ENCODE measurements around the gene ADAMTS17.

DNA sequence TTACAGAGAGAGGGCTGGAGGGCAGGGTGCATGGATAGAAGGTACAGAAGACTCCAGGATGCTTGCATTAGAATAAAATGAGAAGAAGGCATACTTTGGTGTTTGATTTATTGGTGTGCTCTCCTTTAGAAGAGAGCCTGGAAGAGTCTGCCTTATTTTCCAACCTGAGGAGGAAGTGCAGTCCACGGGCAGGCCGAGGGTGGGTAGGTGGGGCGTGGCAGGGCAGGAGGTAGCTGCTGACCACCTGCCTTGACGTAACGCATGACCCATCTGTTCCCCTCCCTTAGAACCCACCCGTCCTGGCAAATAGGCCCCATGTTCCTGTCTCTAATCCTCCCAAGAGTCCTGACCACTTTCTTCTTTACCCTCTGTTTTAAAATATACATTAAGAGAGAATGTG, 386.2 kb downstream of the ADAMTS17 start:
- TF ChIP-seq EZH2phosphoT487 (IDR thresholded peaks at IDR 0.05) (no peak), EZH2 (IDR thresholded peaks at IDR 0.05) (no peak)

Data from neural progenitor cell (in vitro differentiated cells).